WTC11 (cell line): ENCODE measurements around the gene RNASE7. TPM values are rescaled to one million over a fixed set of nuclear protein-coding genes. Genes with fewer than 3 reads are reported as not detected.

Source experiments
- ATAC-seq: fragments of 200-7000 bp; cut with Tn5 transposase; 2 replicates; pipeline ENCODE4 v1.10.0; 2021; ENCODE audit warnings: mild to moderate bottlenecking, moderate library complexity
- CTCF ChIA-PET: fragments of 300-600 bp; sonication (Branson Sonifier 250); formaldehyde crosslinking; loops from one replicate; lab custom pipeline; 2021; ENCODE audit warnings: antibody characterized with exemption; lab: Charles Lee
- POLR2A ChIA-PET: fragments of 350-600 bp; sonication (Branson Sonifier 250); formaldehyde crosslinking; loops from one replicate; lab custom pipeline; 2021; ENCODE audit warnings: antibody characterized with exemption; lab: Charles Lee
- DNase-seq: peaks from one replicate; pipeline ENCODE4 v3.0.0; 2021; ENCODE audit warnings: low spot score
- H3K27ac Mint-ChIP-seq: 2 replicates; pipeline ENCODE4 v1.8.0; 2021; ENCODE audit warnings: mixed read lengths
- H3K27me3 Mint-ChIP-seq: 2 replicates; pipeline ENCODE4 v1.8.0; 2021; ENCODE audit warnings: low read depth, mild to moderate bottlenecking, moderate library complexity, mixed read lengths
- H3K36me3 Mint-ChIP-seq: 2 replicates; pipeline ENCODE4 v1.8.0; 2021; ENCODE audit warnings: mixed read lengths
- H3K4me1 Mint-ChIP-seq: 2 replicates; pipeline ENCODE4 v1.8.0; 2022; ENCODE audit warnings: mixed read lengths
- H3K4me3 Mint-ChIP-seq: 2 replicates; pipeline ENCODE4 v1.8.0; 2021; ENCODE audit warnings: mild to moderate bottlenecking, moderate library complexity, mixed read lengths
- H3K9me3 Mint-ChIP-seq: 2 replicates; pipeline ENCODE4 v1.8.0; 2021; ENCODE audit warnings: mixed read lengths
- CTCF ChIP-seq: fragments of 200-600 bp; IDR thresholded peaks from 2 replicates; pipeline ENCODE4 v1.8.0; 2022; ENCODE audit warnings: antibody characterized with exemption
- GTF2I ChIP-seq: fragments of 250-450 bp; sonication (Bioruptor Pico); conservative IDR thresholded peaks from 2 replicates; pipeline ENCODE4 v1.4.0; 2021; ENCODE audit warnings: mild to moderate bottlenecking
- NR3C1 ChIP-seq: sonication (generic); formaldehyde crosslinking; conservative IDR thresholded peaks from 2 replicates; pipeline ENCODE4 v1.8.1; 2023; ENCODE audit warnings: low read depth, mild to moderate bottlenecking, missing genetic modification reagents
- OVOL2 ChIP-seq: fragments of 250-450 bp; sonication (Bioruptor Pico); IDR thresholded peaks from 2 replicates; pipeline ENCODE4 v1.9.0; 2021; ENCODE audit warnings: mild to moderate bottlenecking, borderline replicate concordance
- PREB ChIP-seq: sonication (generic); formaldehyde crosslinking; IDR thresholded peaks from 2 replicates; pipeline ENCODE4 v1.8.1; 2022; ENCODE audit warnings: mild to moderate bottlenecking, missing genetic modification reagents, moderate library complexity, borderline replicate concordance
- RELA ChIP-seq: sonication (generic); formaldehyde crosslinking; IDR thresholded peaks from 2 replicates; pipeline ENCODE4 v1.8.1; 2022; ENCODE audit warnings: missing genetic modification reagents, mild to moderate bottlenecking, borderline replicate concordance
- SMAD4 ChIP-seq: sonication (generic); formaldehyde crosslinking; IDR thresholded peaks from 2 replicates; pipeline ENCODE4 v1.8.0; 2022; ENCODE audit warnings: mild to moderate bottlenecking, missing genetic modification reagents
- STAT6 ChIP-seq: sonication (generic); formaldehyde crosslinking; conservative IDR thresholded peaks from 2 replicates; pipeline ENCODE4 v1.8.1; 2023; ENCODE audit warnings: mild to moderate bottlenecking, low read depth, missing genetic modification reagents, moderate library complexity
- ZMAT4 ChIP-seq: fragments of 250-450 bp; sonication (Bioruptor Pico); IDR thresholded peaks from 2 replicates; pipeline ENCODE4 v1.9.0; 2021; ENCODE audit warnings: mild to moderate bottlenecking
- ZNF232 ChIP-seq: sonication (generic); formaldehyde crosslinking; IDR thresholded peaks from 2 replicates; pipeline ENCODE4 v1.8.0; 2022; ENCODE audit warnings: mild to moderate bottlenecking, missing genetic modification reagents
- ZNF281 ChIP-seq: sonication (generic); formaldehyde crosslinking; IDR thresholded peaks from 2 replicates; pipeline ENCODE4 v1.8.0; 2023; ENCODE audit warnings: mild to moderate bottlenecking, missing genetic modification reagents
- ZNF532 ChIP-seq: fragments of 250-450 bp; sonication (Bioruptor Pico); IDR thresholded peaks from 2 replicates; pipeline ENCODE4 v1.9.0; 2021; ENCODE audit warnings: mild to moderate bottlenecking, borderline replicate concordance
- ZNF671 ChIP-seq: fragments of 250-450 bp; sonication (Bioruptor Pico); IDR thresholded peaks from 2 replicates; pipeline ENCODE4 v1.8.0; 2021; ENCODE audit warnings: mild to moderate bottlenecking
- ZSCAN18 ChIP-seq: fragments of 250-450 bp; sonication (Bioruptor Pico); IDR thresholded peaks from 2 replicates; pipeline ENCODE4 v2.1.2; 2022; ENCODE audit warnings: mild to moderate bottlenecking, moderate library complexity
- total RNA-seq: library from RNA; stranded (reverse); gene quantifications from 3 replicates; pipeline ENCODE4 v1.2.3, GENCODE V29; 2021

The RNASE7 gene
- total RNA-seq, 1 experiment from 2014 or later: not detected

- no peak for TF ChIP-seq RELA (CRISPR knock-in tag)
- TF ChIP-seq GTF2I: no peak
- TF ChIP-seq ZNF532 (CRISPR knock-in tag): no peak
- no peak for TF ChIP-seq CTCF
- TF ChIP-seq PREB (CRISPR knock-in tag): no peak
- no peak for TF ChIP-seq ZNF232
Observed at GRCh38 chr14:21018781-21019180, 23.4 kb upstream of the RNASE7 start (continued).

- DNase-seq (no peak), ATAC-seq (no peak)
- H3K36me3 Mint-ChIP-seq: peaks cover 6% of the 10 kb centered on the region; the same call in 1 of the 2 replicates
- no peaks in the 10 kb centered on the region for H3K9me3 Mint-ChIP-seq
- no peak overlapping the region for H3K27ac Mint-ChIP-seq
- no peak overlapping the region for H3K4me3 Mint-ChIP-seq
- peaks cover 24% of the 10 kb centered on the region for H3K27me3 Mint-ChIP-seq
- peaks cover 31% of the 10 kb centered on the region for H3K4me1 Mint-ChIP-seq
- TF ChIP-seq STAT6 (CRISPR knock-in tag) (no peak), ZNF671 (CRISPR knock-in tag) (no peak), ZSCAN18 (no peak), OVOL2 (no peak), SMAD4 (CRISPR knock-in tag) (no peak), NR3C1 (no peak), ZMAT4 (CRISPR knock-in tag) (no peak), ZNF281 (CRISPR knock-in tag) (no peak)
- ChIA-PET POLR2A (no interaction called here), CTCF (interaction anchor here (1.8 to 3.0 kb wide), 2 partner anchors 20 to 48 kb away, joined by 5 to 17 read pairs; no protein-coding TSS in a partner anchor)
Observed at GRCh38 chr14:21019366-21019765, 22.8 kb upstream of the RNASE7 start.
